Measurements from ENCODE around the gene TBX5. TPM values are rescaled to one million over a fixed set of nuclear protein-coding genes. Genes with fewer than 3 reads are reported as not detected.

TBX5 gene
- total and polyA plus RNA-seq, 8 donors = 16.8 to 63.0 (median 55.4) TPM

- ATAC-seq = peak; percentile 39
- intact Hi-C loops (cut with DNase I) = no loop called here
- Histone ChIP-seq H3K36me3 (no peaks in the 10 kb centered on the region), H3K27ac (no peak overlapping the region), H3K4me1 (no peaks in the 10 kb centered on the region), H3K9me3 (no peaks in the 10 kb centered on the region), H3K4me3 (no peak overlapping the region), H3K27me3 (peaks cover 0 to 15% of the 10 kb centered on the region in 2 donors)
- peak in 2 of 4 donors; percentile 81 to 91 for DNase-seq
- TF ChIP-seq CTCF (IDR thresholded peaks at IDR 0.05) = no peak
Measured at GRCh38 chr12:114431902-114432301, 26.0 kb upstream of the TBX5 start.

- H3K4me1 ChIP-seq = no peaks in the 10 kb centered on the region
- DNase-seq = no peak
- H3K9me3 ChIP-seq = no peaks in the 10 kb centered on the region
- no peak for ATAC-seq
- H3K27me3 ChIP-seq = peaks cover 0 to 15% of the 10 kb centered on the region in 2 donors
- H3K27ac ChIP-seq = peak overlapping the region in 1 of 2 donors; percentile 46
- no peak overlapping the region for H3K4me3 ChIP-seq
- no peaks in the 10 kb centered on the region for H3K36me3 ChIP-seq
- TF ChIP-seq CTCF (IDR thresholded peaks at IDR 0.05) = no peak
- intact Hi-C loops (cut with DNase I) = no loop called here
Measured at GRCh38 chr12:114430306-114430705, 24.4 kb upstream of the TBX5 start.

- intact Hi-C loops (cut with DNase I) = no loop called here
- DNase-seq (peak in 2 of 4 donors; percentile 34 to 82), ATAC-seq (no peak)
- Histone ChIP-seq H3K4me1 (no peaks in the 10 kb centered on the region), H3K27ac (no peak overlapping the region), H3K9me3 (no peaks in the 10 kb centered on the region), H3K27me3 (peaks cover 0 to 12% of the 10 kb centered on the region in 2 donors), H3K4me3 (no peak overlapping the region), H3K36me3 (no peaks in the 10 kb centered on the region)
- no peak for TF ChIP-seq CTCF (IDR thresholded peaks at IDR 0.05)
Measured at GRCh38 chr12:114425031-114425626, 19.2 kb upstream of the TBX5 start.

GRCh38 chr12:114420944-114421335 lies 15.0 kb upstream of the TBX5 start:
- H3K4me1 ChIP-seq = no peaks in the 10 kb centered on the region
- TF ChIP-seq CTCF (IDR thresholded peaks at IDR 0.05) = no peak

GRCh38 chr12:114420182-114420943 lies 14.4 kb upstream of the TBX5 start:
- Histone ChIP-seq H3K9me3 (no peaks in the 10 kb centered on the region), H3K4me1 (no peaks in the 10 kb centered on the region), H3K4me3 (no peak overlapping the region), H3K27me3 (peaks cover 0 to 49% of the 10 kb centered on the region in 2 donors), H3K36me3 (no peaks in the 10 kb centered on the region), H3K27ac (no peak overlapping the region)
- ATAC-seq (no peak), DNase-seq (no peak)
- intact Hi-C loops (cut with DNase I) = no loop called here
- no peak for TF ChIP-seq CTCF (IDR thresholded peaks at IDR 0.05)

More at GRCh38 chr12:114420944-114421335, 15.0 kb upstream of the TBX5 start:
- no peak overlapping the region for H3K4me3 ChIP-seq
- no peak overlapping the region for H3K27ac ChIP-seq
- intact Hi-C loops (cut with DNase I) = no loop called here
- H3K9me3 ChIP-seq = no peaks in the 10 kb centered on the region
- peaks cover 0 to 43% of the 10 kb centered on the region in 2 donors for H3K27me3 ChIP-seq
- no peaks in the 10 kb centered on the region for H3K36me3 ChIP-seq
- ATAC-seq (no peak), DNase-seq (no peak)
